ENCODE results near the gene TAF11L4.
"Not testable (repeated sequence)": the region's sequence is repeated elsewhere in the genome, so short reads cannot be mapped to it uniquely, and the experiment has no call there.

- TF ChIP-seq EZH2, CTCF (IDR thresholded peaks at IDR 0.05): not testable (repeated sequence)
These were observed 30.3 kb upstream of the TAF11L4 start for GRCh38 chr5:17491257-17491656.
